D721Med (cell line): ENCODE measurements around the gene UBE2A.

ENCODE experiments used
- DNase-seq: peaks from one replicate; pipeline ENCODE4 v3.0.0; 2011; ENCODE audit warnings: low spot score; ENCODE audit not compliant: insufficient read length
- FAIRE-seq: peaks from 2 replicates; lab custom pipeline; 2011; peaks lifted over from hg19 to GRCh38; lab: Jason Lieb, UNC
- CTCF ChIP-seq: IDR thresholded peaks from 2 replicates; pipeline ENCODE4 v1.5.1; 2012; ENCODE audit warnings: mild to moderate bottlenecking, control low read depth; ENCODE audit not compliant: insufficient read depth; ENCODE audit errors: missing control alignments

Gene UBE2A

GRCh38 chrX:119552508-119552907, 21.9 kb upstream of the UBE2A start:
- DNase-seq (no peak), FAIRE-seq (no peak)
- no peak for TF ChIP-seq CTCF

GRCh38 chrX:119565107-119565663, 9.2 kb upstream of the UBE2A start, which contains the start of gene STEEP1:
TSS of gene STEEP1 (minus strand) at chrX:119565409. CDS start at chrX:119565355, 54 bp downstream.
- FAIRE-seq (peak; percentile 80), DNase-seq (peak; percentile 57)
- TF ChIP-seq CTCF: no peak

GRCh38 chrX:119570351-119570835, 4.0 kb upstream of the UBE2A start:
- DNase-seq: no peak
- TF ChIP-seq CTCF: no peak
- FAIRE-seq: no peak

GRCh38 chrX:119573222-119573621, 1.1 kb upstream of the UBE2A start:
- DNase-seq (no peak), FAIRE-seq (no peak)
- no peak for TF ChIP-seq CTCF

- no peak for TF ChIP-seq CTCF
- FAIRE-seq: no peak
- no peak for DNase-seq
These were observed 446 bp upstream of the UBE2A start for GRCh38 chrX:119573840-119574393.

- DNase-seq: no peak
- no peak for FAIRE-seq
These were observed 5.1 kb downstream of the UBE2A start for GRCh38 chrX:119579414-119579813.

More at GRCh38 chrX:119579414-119579813, 5.1 kb downstream of the UBE2A start:
- no peak for TF ChIP-seq CTCF
